Right atrium auricular region (tissue), 2 donors: ENCODE data around the gene SLC8A3. TPM values are rescaled to one million over a fixed set of nuclear protein-coding genes. Genes with fewer than 3 reads are reported as not detected.

ENCODE experiments used
- DNase-seq: peaks from one replicate; pipeline ENCODE4 v3.0.0-alpha.2; 2019; ENCODE audit warnings: low spot score
- H3K27ac ChIP-seq, 2 donors: fragments of 200-600 bp; sonication (generic); 1 replicate in 1 of 2; 2 replicates in 1 of 2; pipeline ENCODE4 v1.5.1; 2016 to 2019
- H3K27me3 ChIP-seq, 2 donors: fragments of 200-600 bp; sonication (generic); one replicate each; pipeline versions ENCODE4 v1.5.1 to v1.6.0; 2017 to 2019
- H3K36me3 ChIP-seq: fragments of 200-600 bp; sonication (generic); one replicate; pipeline ENCODE4 v1.5.1; 2016
- H3K4me1 ChIP-seq, 2 donors: fragments of 200-600 bp; sonication (generic); one replicate each; pipeline versions ENCODE4 v1.5.1 to v1.6.0; 2017 to 2019
- H3K4me3 ChIP-seq, 2 donors: fragments of 200-600 bp; sonication (generic); 1 replicate in 1 of 2; 2 replicates in 1 of 2; pipeline ENCODE4 v1.5.1; 2017 to 2019; ENCODE audit warnings: mild to moderate bottlenecking in 1 of 2, moderate library complexity in 1 of 2
- H3K9me3 ChIP-seq, 2 donors: fragments of 200-600 bp; sonication (generic); one replicate each; pipeline ENCODE4 v1.5.1; 2019
- CTCF ChIP-seq, 2 donors: fragments of 200-600 bp; sonication (generic); IDR thresholded peaks; one replicate each; pipeline ENCODE4 v1.5.1; 2019; ENCODE audit warnings: antibody characterized with exemption in 2 of 2
- total RNA-seq, 2 donors: library from RNA; depleted of rRNA; stranded (reverse); fragments of >200 nt; gene quantifications; one replicate each; pipeline ENCODE4 v1.1.0, GENCODE V29; 2016

SLC8A3 gene
- total RNA-seq, 2 donors from 2014 or later = 1.3 to 1.4 TPM

GRCh38 chr14:70121521-70121920, 67.2 kb downstream of the SLC8A3 start:
- TF ChIP-seq CTCF (IDR thresholded peaks at IDR 0.05) = no peak
- H3K27ac ChIP-seq = no peak overlapping the region
- no peaks in the 10 kb centered on the region for H3K4me1 ChIP-seq
- no peak for DNase-seq
- no peaks in the 10 kb centered on the region for H3K36me3 ChIP-seq
- no peak overlapping the region for H3K4me3 ChIP-seq
- no peaks in the 10 kb centered on the region for H3K27me3 ChIP-seq
- H3K9me3 ChIP-seq = no peaks in the 10 kb centered on the region

GRCh38 chr14:70118064-70118463, 70.7 kb downstream of the SLC8A3 start:
- no peaks in the 10 kb centered on the region for H3K27me3 ChIP-seq
- no peak for TF ChIP-seq CTCF (IDR thresholded peaks at IDR 0.05)

GRCh38 chr14:70116278-70116677, 72.5 kb downstream of the SLC8A3 start:
- Histone ChIP-seq H3K36me3 (no peaks in the 10 kb centered on the region), H3K9me3 (no peaks in the 10 kb centered on the region), H3K27ac (no peak overlapping the region), H3K4me3 (no peak overlapping the region), H3K27me3 (no peaks in the 10 kb centered on the region), H3K4me1 (no peaks in the 10 kb centered on the region)
- no peak for DNase-seq
- TF ChIP-seq CTCF (IDR thresholded peaks at IDR 0.05) = no peak

More at GRCh38 chr14:70118064-70118463, 70.7 kb downstream of the SLC8A3 start:
- Histone ChIP-seq H3K27ac (no peak overlapping the region), H3K36me3 (no peaks in the 10 kb centered on the region), H3K4me3 (no peak overlapping the region), H3K9me3 (no peaks in the 10 kb centered on the region), H3K4me1 (no peaks in the 10 kb centered on the region)
- DNase-seq = no peak

GRCh38 chr14:70114621-70115156, 74.1 kb downstream of the SLC8A3 start:
- Histone ChIP-seq H3K36me3 (no peaks in the 10 kb centered on the region), H3K27ac (no peak overlapping the region), H3K4me3 (no peak overlapping the region), H3K4me1 (no peaks in the 10 kb centered on the region), H3K9me3 (no peaks in the 10 kb centered on the region), H3K27me3 (no peaks in the 10 kb centered on the region)
- DNase-seq = no peak
- no peak for TF ChIP-seq CTCF (IDR thresholded peaks at IDR 0.05)

- H3K4me1 ChIP-seq = no peaks in the 10 kb centered on the region
- H3K36me3 ChIP-seq = no peaks in the 10 kb centered on the region
- H3K9me3 ChIP-seq = no peaks in the 10 kb centered on the region
- H3K27me3 ChIP-seq = no peaks in the 10 kb centered on the region
- TF ChIP-seq CTCF (IDR thresholded peaks at IDR 0.05) = no peak
- DNase-seq = no peak
- H3K4me3 ChIP-seq = no peak overlapping the region
- H3K27ac ChIP-seq = no peak overlapping the region
Observed at GRCh38 chr14:70113211-70113610, 75.5 kb downstream of the SLC8A3 start.

- Histone ChIP-seq H3K36me3 (no peaks in the 10 kb centered on the region), H3K4me3 (no peak overlapping the region), H3K9me3 (no peaks in the 10 kb centered on the region), H3K27me3 (no peaks in the 10 kb centered on the region), H3K4me1 (no peaks in the 10 kb centered on the region), H3K27ac (no peak overlapping the region)
- TF ChIP-seq CTCF (IDR thresholded peaks at IDR 0.05) = no peak
- DNase-seq = no peak
Observed at GRCh38 chr14:70108419-70108818, 80.3 kb downstream of the SLC8A3 start.
